Nucleus accumbens (tissue), 56 donors: ENCODE data around the gene PTPRF.

Source experiments
- DNase-seq, 56 donors: peaks; one replicate each; lab custom pipeline; 2025; lab: John Stamatoyannopoulos, UW

PTPRF gene

GRCh38 chr1:43572084-43572483, 41.4 kb downstream of the PTPRF start:
- DNase-seq = no peak

GRCh38 chr1:43572538-43572937, 41.9 kb downstream of the PTPRF start:
- no peak for DNase-seq

GRCh38 chr1:43573066-43573800, 42.5 kb downstream of the PTPRF start:
- peak in 40 of 56 donors; percentile 13 to 69 (median 34) for DNase-seq

- DNase-seq = no peak
Measured at GRCh38 chr1:43576521-43576920, 45.8 kb downstream of the PTPRF start.

GRCh38 chr1:43577655-43578542, 47.2 kb downstream of the PTPRF start:
- peak in 2 of 56 donors; percentile 5 to 30 for DNase-seq

DNA sequence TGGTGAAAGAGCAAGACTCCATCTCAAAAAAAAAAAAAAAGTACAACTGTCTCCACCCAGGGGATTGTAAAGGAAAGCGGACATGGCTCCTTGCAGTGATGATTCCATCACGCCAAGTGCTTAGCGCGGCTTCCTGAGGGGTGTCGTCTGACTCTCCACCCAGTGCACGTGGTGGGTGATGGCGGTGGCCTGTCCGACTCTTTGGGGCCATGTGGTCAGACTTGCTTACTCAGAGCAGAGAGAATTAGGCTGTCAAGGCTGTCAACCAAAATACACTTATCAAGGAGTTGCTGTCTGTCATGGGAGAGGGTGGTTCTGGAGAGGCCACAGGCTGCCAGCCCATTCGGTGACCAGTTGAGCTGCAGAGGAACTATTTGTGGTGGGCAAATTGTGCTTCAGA, 49.4 kb downstream of the PTPRF start:
- no peak for DNase-seq

GRCh38 chr1:43582162-43582566, 51.5 kb downstream of the PTPRF start:
- peak in 25 of 56 donors; percentile 14 to 66 (median 32) for DNase-seq

GRCh38 chr1:43583058-43583457, 52.4 kb downstream of the PTPRF start:
- DNase-seq = no peak

DNA sequence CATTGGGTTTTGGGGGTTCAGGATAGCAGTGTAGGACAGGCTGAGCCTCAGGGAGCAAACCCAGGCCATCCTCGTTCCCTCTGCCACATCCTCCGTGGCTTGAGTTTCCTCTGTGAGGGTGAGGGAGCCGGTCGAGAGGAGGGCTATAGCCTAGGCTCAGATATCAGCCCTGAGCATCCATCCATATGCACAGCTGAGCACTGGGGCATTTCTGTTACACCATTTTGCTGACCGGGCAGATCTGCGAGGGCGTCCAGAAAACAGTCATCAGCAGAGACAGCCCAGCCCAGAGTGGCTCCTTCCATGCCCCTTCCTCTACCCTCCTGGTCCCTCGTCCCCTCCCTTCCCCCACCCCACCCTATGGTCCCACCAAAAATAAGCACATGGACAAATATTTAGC, 53.5 kb downstream of the PTPRF start:
- no peak for DNase-seq

DNA sequence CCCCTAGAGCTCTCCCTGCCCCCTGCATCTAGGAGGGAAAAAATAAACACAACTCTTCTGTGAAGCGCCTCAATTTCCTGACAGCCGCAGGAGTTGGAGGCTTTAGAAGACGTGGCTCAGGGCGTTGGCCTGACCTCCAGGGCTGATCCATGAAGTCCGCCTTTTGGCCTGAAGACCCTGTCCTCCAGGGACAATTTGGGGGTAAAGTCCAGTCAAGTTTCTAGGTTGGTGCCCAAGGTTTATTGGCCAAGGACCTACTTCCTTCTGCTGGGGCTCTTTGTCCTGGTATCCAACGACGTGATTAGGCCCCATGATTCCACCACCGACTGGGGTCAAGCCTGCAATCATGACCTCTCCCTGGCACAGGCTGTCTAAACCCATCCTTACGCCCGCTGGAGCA, 54.9 kb downstream of the PTPRF start:
- DNase-seq = no peak

- no peak for DNase-seq
Measured at GRCh38 chr1:43586136-43586731, 55.6 kb downstream of the PTPRF start.

DNA sequence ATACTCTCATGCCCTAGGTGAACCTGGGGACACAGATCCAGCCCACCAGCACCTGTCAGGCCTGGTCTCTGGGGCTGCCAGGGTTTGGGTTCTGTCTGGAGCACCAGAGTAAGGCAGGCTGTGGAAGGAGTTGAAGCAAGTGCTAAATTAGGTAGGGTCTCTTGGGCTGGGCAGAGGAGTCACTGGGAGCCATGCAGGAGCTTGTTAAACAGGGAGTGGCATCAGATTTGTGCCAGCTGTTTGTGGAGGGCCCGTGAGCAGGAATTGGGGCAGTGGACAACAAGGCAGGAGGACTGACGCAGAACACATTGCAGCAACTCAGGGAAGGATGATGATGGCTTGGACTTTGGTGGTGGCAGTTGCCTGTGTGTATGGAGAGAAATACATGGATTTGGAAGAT, 56.3 kb downstream of the PTPRF start:
- DNase-seq = no peak

DNA sequence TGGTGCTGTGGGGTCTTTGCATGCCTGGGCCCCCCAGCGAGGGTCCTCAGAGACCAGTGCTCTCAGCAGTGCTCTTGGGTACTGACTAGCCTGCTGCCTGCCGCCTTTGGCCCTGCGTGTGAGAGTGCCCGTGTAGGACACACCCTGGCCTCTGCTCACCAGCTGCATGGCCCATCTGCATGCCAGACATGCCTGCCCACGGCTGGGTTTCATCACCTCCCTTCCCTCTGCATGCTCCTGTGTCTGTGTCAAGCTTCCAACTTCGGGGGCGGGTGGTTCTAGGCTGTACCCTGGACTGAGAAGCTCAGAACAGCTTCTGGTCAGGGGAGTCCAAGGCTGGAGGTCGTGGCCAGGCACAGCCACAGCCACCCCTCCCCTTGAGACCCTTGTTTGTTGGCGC, 56.9 kb downstream of the PTPRF start:
- DNase-seq = no peak

GRCh38 chr1:43588592-43588991, 57.9 kb downstream of the PTPRF start:
- DNase-seq = no peak

- no peak for DNase-seq
Measured at GRCh38 chr1:43590388-43590925, 59.8 kb downstream of the PTPRF start.

DNA sequence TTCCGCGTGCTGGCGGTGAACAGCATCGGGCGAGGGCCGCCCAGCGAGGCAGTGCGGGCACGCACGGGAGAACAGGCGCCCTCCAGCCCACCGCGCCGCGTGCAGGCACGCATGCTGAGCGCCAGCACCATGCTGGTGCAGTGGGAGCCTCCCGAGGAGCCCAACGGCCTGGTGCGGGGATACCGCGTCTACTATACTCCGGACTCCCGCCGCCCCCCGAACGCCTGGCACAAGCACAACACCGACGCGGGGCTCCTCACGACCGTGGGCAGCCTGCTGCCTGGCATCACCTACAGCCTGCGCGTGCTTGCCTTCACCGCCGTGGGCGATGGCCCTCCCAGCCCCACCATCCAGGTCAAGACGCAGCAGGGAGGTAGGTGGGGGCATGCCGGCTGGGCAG, 60.5 kb downstream of the PTPRF start:
- DNase-seq = no peak

GRCh38 chr1:43592051-43592665, 61.5 kb downstream of the PTPRF start:
- no peak for DNase-seq

- no peak for DNase-seq
Measured at GRCh38 chr1:43592974-43593683, 62.4 kb downstream of the PTPRF start.

DNA sequence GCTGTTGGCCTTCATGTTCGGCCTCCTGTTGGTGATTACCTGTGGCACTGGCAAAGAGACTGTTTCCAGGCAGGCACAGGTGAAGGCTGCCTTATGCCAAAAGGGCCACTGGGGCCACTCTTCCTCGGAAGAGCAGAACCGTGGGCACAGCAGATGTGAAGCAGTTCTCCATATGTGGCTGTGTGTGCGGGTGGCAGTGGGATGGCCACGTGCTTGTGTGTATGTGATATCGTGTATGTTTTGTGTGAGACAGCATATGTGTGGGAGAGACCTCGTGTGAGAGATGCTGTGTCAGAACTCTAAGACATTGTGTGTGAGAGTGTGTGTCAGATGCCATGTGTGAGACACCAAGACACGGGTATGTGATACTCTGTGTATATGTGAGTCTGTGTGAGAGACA, 65.9 kb downstream of the PTPRF start:
- peak in 2 of 56 donors; percentile 8 for DNase-seq

- DNase-seq = no peak
Measured at GRCh38 chr1:43597028-43597427, 66.3 kb downstream of the PTPRF start.
